Right renal pelvis (tissue), 4 donors: ENCODE data around the gene BMP7. TPM values are rescaled to one million over a fixed set of nuclear protein-coding genes. Genes with fewer than 3 reads are reported as not detected.
"Not testable (repeated sequence)": the region's sequence is repeated elsewhere in the genome, so short reads cannot be mapped to it uniquely, and the experiment has no call there.

ENCODE experiments used
- DNase-seq, 4 donors: peaks; one replicate each; pipeline ENCODE4 v3.0.0-alpha.2; 2013; ENCODE audit warnings: low read depth in 4 of 4, low spot score in 3 of 4, missing footprints in 1 of 4
- polyA plus RNA-seq, 4 donors: library from polyadenylated mRNA; unstranded; fragments of 120-200 nt; gene quantifications; one replicate each; pipeline ENCODE4 v1.2.1, GENCODE V29; 2013; ENCODE audit not compliant: insufficient read length in 4 of 4

The BMP7 gene
- polyA plus RNA-seq, 4 donors, result 80.9 to 110 (median 86.5) TPM

GRCh38 chr20:57159945-57160610 is 106.4 kb downstream of the BMP7 start:
- no peak for DNase-seq

GRCh38 chr20:57159193-57159851 is 107.1 kb downstream of the BMP7 start:
- DNase-seq, result no peak

- DNase-seq, result no peak
These were observed 108.0 kb downstream of the BMP7 start for GRCh38 chr20:57158474-57158873.

GRCh38 chr20:57157787-57158186 is 108.7 kb downstream of the BMP7 start:
- DNase-seq, result not testable (repeated sequence)

GRCh38 chr20:57157106-57157691 is 109.2 kb downstream of the BMP7 start:
- DNase-seq, result no peak

GRCh38 chr20:57156011-57156729 is 110.3 kb downstream of the BMP7 start:
- no peak for DNase-seq

GRCh38 chr20:57155415-57155814 is 111.0 kb downstream of the BMP7 start:
- DNase-seq, result no peak

- DNase-seq, result no peak
These were observed 113.1 kb downstream of the BMP7 start for GRCh38 chr20:57153238-57153905.

- no peak for DNase-seq
These were observed 113.9 kb downstream of the BMP7 start for GRCh38 chr20:57152557-57152956.

- no peak for DNase-seq
These were observed 115.9 kb downstream of the BMP7 start for GRCh38 chr20:57150559-57150958.

GRCh38 chr20:57148263-57148662 is 118.2 kb downstream of the BMP7 start:
- no peak for DNase-seq

GRCh38 chr20:57147185-57147584 is 119.3 kb downstream of the BMP7 start:
- no peak for DNase-seq

GRCh38 chr20:57146155-57146554 is 120.3 kb downstream of the BMP7 start:
- no peak for DNase-seq

- DNase-seq, result no peak
These were observed 121.3 kb downstream of the BMP7 start for GRCh38 chr20:57145089-57145631.

- peak in 1 of 4 donors; percentile 36 for DNase-seq
These were observed 123.3 kb downstream of the BMP7 start for GRCh38 chr20:57143173-57143572.

- no peak for DNase-seq
These were observed 123.8 kb downstream of the BMP7 start for GRCh38 chr20:57142667-57143066.

GRCh38 chr20:57141492-57141891 is 124.9 kb downstream of the BMP7 start:
- DNase-seq, result no peak

- DNase-seq, result no peak
These were observed 126.0 kb downstream of the BMP7 start for GRCh38 chr20:57140416-57140965.

GRCh38 chr20:57139342-57140093 is 126.9 kb downstream of the BMP7 start:
- DNase-seq, result no peak
